ENCODE measurements around the gene GAREM2.

GAREM2 gene

GRCh38 chr2:26237868-26238267 lies 65.0 kb downstream of the GAREM2 start:
- no peak for DNase-seq (ENCODE audit: low read depth, low spot score)

- DNase-seq (ENCODE audit: low read depth, low spot score) = no peak
Measured at GRCh38 chr2:26238311-26238958, 65.5 kb downstream of the GAREM2 start.

Measured in activated CD4-positive, CD25-positive, alpha-beta regulatory T cell treated with anti-CD3 and anti-CD28 coated beads, Interleukin-2, amount 50 U/mL, for 16 hours (primary cell).